Measurements from ENCODE around the gene ALDH1A3. TPM values are rescaled to one million over a fixed set of nuclear protein-coding genes. Genes with fewer than 3 reads are reported as not detected.

The ALDH1A3 gene
- total RNA-seq, 4 donors from 2014 or later = 8.5 to 99.9 (median 18.4) TPM

DNA sequence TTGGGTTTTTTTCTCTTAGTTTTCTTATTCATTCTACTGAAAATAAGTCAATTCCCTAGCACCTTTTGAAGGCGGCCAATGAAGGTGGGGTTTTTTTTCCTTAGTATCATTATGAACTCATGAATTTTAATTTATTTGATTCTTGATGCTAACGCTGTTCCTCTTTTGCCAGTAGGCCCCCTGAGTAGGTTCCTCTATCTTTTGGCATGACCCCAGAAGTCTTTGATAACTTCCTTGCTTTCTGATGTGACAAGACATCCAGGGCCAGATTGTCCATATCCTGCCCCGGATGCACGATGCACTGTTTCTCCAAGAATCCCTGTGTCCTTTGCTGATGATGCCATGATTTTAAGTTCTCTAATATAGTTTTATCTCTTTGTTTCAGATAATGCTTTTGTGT is 60.2 kb downstream of the ALDH1A3 start:
- H3K36me3 ChIP-seq = no peaks in the 10 kb centered on the region
- H3K4me1 ChIP-seq = no peaks in the 10 kb centered on the region
- H3K27me3 ChIP-seq = no peaks in the 10 kb centered on the region
- H3K9me3 ChIP-seq = no peaks in the 10 kb centered on the region
- no peak for TF ChIP-seq POLR2A (IDR thresholded peaks at IDR 0.05)
- TF ChIP-seq, protein P1, sequence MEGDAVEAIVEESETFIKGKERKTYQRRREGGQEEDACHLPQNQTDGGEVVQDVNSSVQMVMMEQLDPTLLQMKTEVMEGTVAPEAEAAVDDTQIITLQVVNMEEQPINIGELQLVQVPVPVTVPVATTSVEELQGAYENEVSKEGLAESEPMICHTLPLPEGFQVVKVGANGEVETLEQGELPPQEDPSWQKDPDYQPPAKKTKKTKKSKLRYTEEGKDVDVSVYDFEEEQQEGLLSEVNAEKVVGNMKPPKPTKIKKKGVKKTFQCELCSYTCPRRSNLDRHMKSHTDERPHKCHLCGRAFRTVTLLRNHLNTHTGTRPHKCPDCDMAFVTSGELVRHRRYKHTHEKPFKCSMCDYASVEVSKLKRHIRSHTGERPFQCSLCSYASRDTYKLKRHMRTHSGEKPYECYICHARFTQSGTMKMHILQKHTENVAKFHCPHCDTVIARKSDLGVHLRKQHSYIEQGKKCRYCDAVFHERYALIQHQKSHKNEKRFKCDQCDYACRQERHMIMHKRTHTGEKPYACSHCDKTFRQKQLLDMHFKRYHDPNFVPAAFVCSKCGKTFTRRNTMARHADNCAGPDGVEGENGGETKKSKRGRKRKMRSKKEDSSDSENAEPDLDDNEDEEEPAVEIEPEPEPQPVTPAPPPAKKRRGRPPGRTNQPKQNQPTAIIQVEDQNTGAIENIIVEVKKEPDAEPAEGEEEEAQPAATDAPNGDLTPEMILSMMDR (IDR thresholded peaks at IDR 0.05) = no peak
- no peak overlapping the region for H3K4me3 ChIP-seq
- DNase-seq = no peak
- H3K27ac ChIP-seq = no peak overlapping the region

DNA sequence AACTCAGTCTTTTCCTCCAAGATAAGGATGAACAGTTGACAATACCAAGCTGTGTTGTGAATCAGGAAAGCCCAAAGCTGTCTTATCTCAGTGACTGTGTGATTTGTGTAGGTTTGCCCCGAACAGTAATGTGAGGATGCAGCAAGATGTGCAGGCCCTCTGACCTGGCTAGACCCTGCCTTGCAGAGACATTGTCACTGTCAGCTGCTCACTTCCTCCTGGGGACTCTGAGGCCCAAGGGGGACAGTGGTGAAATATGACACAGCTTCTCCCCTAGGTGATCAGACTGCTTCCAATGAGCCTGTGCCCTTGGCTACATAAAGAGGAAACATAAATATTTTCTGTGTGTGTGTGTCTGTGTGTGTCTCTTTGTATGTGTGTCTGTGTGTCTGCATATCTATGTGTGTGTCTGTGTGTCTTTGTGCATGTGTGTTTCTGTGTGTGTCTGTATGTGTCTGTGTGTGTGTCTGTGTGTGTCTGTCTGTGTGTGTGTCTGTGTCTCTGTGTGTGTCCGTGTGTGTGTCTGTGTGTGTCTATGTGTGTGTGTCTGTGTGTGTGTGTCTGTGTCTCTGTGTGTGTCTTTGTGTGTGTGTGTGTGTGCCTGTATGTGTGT is 61.2 kb downstream of the ALDH1A3 start:
- Histone ChIP-seq H3K27ac (no peak overlapping the region), H3K4me3 (no peak overlapping the region), H3K4me1 (no peaks in the 10 kb centered on the region), H3K27me3 (no peaks in the 10 kb centered on the region), H3K36me3 (no peaks in the 10 kb centered on the region), H3K9me3 (no peaks in the 10 kb centered on the region)
- no peak for DNase-seq
- TF ChIP-seq, protein P1 (IDR thresholded peaks at IDR 0.05) = no peak
- no peak for TF ChIP-seq POLR2A (IDR thresholded peaks at IDR 0.05)

DNA sequence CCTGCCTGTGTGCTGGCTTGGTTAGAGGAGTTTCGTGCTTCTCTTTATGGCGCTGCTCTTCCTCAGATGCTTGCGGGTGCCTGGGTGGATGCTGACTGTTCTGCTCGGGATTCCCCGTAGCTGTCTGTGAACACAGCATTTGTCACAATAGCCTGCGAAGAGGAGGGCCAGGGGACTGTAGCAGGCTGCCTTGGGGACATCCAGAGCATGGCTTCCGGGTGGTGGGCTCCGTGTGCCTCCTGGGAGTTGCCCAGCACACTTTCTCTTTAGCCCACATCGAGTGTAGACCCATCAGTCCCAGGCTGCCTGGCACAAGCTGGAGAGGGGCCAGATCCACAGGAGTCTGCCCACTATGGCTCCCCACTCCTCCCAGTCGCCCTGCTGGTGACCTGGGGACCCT is 61.9 kb downstream of the ALDH1A3 start:
- no peak overlapping the region for H3K27ac ChIP-seq
- no peaks in the 10 kb centered on the region for H3K36me3 ChIP-seq
- H3K9me3 ChIP-seq = no peaks in the 10 kb centered on the region
- no peaks in the 10 kb centered on the region for H3K27me3 ChIP-seq
- TF ChIP-seq POLR2A (IDR thresholded peaks at IDR 0.05) = no peak
- TF ChIP-seq, protein P1 (IDR thresholded peaks at IDR 0.05) = no peak
- no peak overlapping the region for H3K4me3 ChIP-seq
- DNase-seq = no peak
- no peaks in the 10 kb centered on the region for H3K4me1 ChIP-seq

DNA sequence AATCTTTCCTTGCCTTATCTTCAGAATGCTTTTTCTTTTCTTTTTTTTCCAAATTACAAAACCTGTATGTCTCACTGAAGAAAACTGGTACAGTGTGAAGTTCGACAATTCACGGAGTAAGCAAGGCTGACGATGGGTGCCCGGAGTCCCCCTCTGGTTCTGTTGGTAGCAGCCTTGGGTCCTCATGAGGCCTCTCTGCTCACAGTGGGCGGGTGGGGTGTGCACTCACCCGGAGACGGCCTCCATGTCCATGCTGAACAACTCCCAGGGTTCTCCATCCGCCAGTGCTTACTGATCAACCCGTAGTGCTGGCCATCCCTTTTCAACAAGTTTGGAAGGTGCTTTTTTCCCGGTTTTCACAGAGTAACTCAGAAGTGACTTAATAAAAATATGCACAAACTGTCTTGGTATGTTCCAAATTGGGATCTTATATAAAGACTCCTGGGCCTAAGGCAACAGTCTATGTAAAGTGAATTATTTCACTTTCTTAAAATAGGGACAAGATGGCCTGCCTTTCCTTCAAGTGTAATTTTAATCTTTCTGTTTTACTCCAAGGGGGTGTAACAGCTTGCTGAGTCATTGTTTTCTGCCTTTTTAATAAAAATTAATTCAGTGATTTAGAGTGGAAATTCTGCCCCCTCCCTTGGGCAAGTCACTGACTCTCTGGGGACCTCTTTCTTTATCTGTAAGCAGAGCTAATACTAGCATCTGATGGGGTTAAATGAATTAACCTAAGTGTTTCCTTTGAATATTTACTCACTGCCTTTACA is 63.2 kb downstream of the ALDH1A3 start:
- no peak for DNase-seq
- H3K9me3 ChIP-seq = no peaks in the 10 kb centered on the region
- H3K4me1 ChIP-seq = no peaks in the 10 kb centered on the region
- TF ChIP-seq, protein P1 (IDR thresholded peaks at IDR 0.05) = no peak
- TF ChIP-seq POLR2A (IDR thresholded peaks at IDR 0.05) = no peak
- H3K27me3 ChIP-seq = no peaks in the 10 kb centered on the region
- H3K4me3 ChIP-seq = no peak overlapping the region
- no peaks in the 10 kb centered on the region for H3K36me3 ChIP-seq
- no peak overlapping the region for H3K27ac ChIP-seq

DNA sequence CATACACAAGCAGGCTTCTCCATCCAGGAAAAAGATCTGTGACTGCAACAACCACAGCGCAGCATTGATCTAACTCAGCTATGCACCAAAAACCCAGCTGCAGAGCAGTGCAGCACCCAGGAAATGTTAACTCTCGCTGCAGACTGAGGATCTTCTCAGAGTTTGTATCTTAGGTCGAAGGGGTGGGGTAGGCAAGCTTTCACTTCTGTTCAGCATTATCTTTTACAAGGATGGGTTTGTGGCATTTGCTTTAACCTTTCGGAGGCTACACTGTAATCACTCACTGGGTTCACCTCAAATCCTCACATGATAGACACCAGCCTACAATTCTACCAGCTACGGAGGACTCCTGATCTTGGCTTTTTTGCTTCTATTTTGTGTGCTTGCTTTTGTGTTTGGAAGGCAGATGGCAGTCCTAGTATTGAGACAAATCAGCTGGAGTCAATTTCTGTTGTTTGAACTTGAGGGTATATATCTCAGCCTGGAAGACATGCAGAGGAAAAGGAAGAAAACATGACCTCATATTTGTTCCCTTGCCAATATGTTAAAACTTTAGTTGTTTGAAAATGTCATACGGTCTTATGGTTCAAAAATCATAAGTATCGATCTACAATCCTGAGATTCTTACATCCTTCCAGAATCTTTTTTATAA is 64.7 kb downstream of the ALDH1A3 start:
- Histone ChIP-seq H3K4me1 (no peaks in the 10 kb centered on the region), H3K4me3 (no peak overlapping the region), H3K27ac (peak overlapping the region in 1 of 4 donors; percentile 13), H3K9me3 (no peaks in the 10 kb centered on the region), H3K36me3 (no peaks in the 10 kb centered on the region), H3K27me3 (no peaks in the 10 kb centered on the region)
- DNase-seq = no peak
- TF ChIP-seq, protein P1 (IDR thresholded peaks at IDR 0.05) = no peak
- TF ChIP-seq POLR2A (IDR thresholded peaks at IDR 0.05) = no peak

Data from Peyer's patch (tissue), 4 donors.